Activated naive CD4-positive, alpha-beta T cell treated with anti-CD3 and anti-CD28 coated beads, Interleukin-2, amount 10 ng/mL, durations not matched to agents 7 days and 5 days (primary cell): ENCODE data around the gene CHAD.

Experiments used
- CTCF ChIA-PET: fragments of 350-600 bp; sonication (Branson Sonifier 250); formaldehyde crosslinking; loops from one replicate; lab custom pipeline; 2021; ENCODE audit warnings: antibody characterized with exemption; lab: Charles Lee
- DNase-seq: peaks from one replicate; pipeline ENCODE4 v3.0.0-alpha.2; 2020
- H3K27ac Mint-ChIP-seq: one replicate; pipeline ENCODE4 v1.8.0; 2021; ENCODE audit warnings: mild to moderate bottlenecking, moderate library complexity, mixed read lengths
- H3K27me3 Mint-ChIP-seq: one replicate; pipeline ENCODE4 v1.8.0; 2021; ENCODE audit warnings: mild to moderate bottlenecking, mixed read lengths
- H3K36me3 Mint-ChIP-seq: one replicate; pipeline ENCODE4 v1.8.0; 2021; ENCODE audit warnings: mixed read lengths
- H3K4me1 Mint-ChIP-seq: one replicate; pipeline ENCODE4 v1.8.0; 2021; ENCODE audit warnings: mixed read lengths
- H3K4me3 Mint-ChIP-seq: one replicate; pipeline ENCODE4 v1.8.0; 2021; ENCODE audit warnings: mild to moderate bottlenecking, moderate library complexity, mixed read lengths
- H3K9me3 Mint-ChIP-seq: one replicate; pipeline ENCODE4 v1.8.0; 2021; ENCODE audit warnings: mixed read lengths

Gene CHAD

GRCh38 chr17:50466371-50467113 lies 2.1 kb downstream of the CHAD start:
- CTCF ChIA-PET: interaction anchor here (0.5 kb wide), 1 partner anchor 9 kb away, joined by 3 read pairs; no protein-coding TSS in a partner anchor
- peak; percentile 6 for DNase-seq
- no peaks in the 10 kb centered on the region for H3K36me3 Mint-ChIP-seq
- peaks cover 66% of the 10 kb centered on the region for H3K27me3 Mint-ChIP-seq
- H3K27ac Mint-ChIP-seq: no peak overlapping the region
- H3K4me3 Mint-ChIP-seq: no peak overlapping the region
- peaks cover 8% of the 10 kb centered on the region for H3K4me1 Mint-ChIP-seq
- H3K9me3 Mint-ChIP-seq: no peaks in the 10 kb centered on the region

GRCh38 chr17:50465635-50466034 lies 3.0 kb downstream of the CHAD start:
- no peaks in the 10 kb centered on the region for H3K36me3 Mint-ChIP-seq
- no peak overlapping the region for H3K27ac Mint-ChIP-seq
- H3K9me3 Mint-ChIP-seq: no peaks in the 10 kb centered on the region
- no peak overlapping the region for H3K4me3 Mint-ChIP-seq
- peaks cover 57% of the 10 kb centered on the region for H3K27me3 Mint-ChIP-seq
- DNase-seq: peak; percentile 15
- peaks cover 8% of the 10 kb centered on the region for H3K4me1 Mint-ChIP-seq
- CTCF ChIA-PET: interaction anchor here (0.6 kb wide), 1 partner anchor 18 kb away, joined by 3 read pairs; no protein-coding TSS in a partner anchor

DNA sequence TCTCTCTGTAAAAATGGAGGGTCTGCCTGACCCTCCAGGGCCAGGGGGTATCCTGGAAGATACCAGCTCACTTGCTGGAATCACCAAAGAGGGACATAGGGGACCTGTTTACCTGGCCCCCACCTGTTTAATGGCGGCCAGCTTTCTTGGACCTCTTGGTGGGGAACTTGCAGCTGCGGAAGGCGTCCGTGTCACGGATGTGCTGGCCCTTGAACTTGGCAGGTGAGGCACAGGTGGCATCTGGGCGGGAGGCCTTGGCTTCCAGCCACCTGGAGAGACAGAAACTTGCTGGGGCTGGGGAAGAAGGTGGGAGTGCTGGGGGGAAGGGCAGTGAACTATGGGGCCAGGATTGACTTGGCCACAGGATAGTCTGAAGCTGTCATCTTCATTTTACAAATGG lies 3.5 kb downstream of the CHAD start:
- peaks cover 8% of the 10 kb centered on the region for H3K4me1 Mint-ChIP-seq
- H3K9me3 Mint-ChIP-seq: no peaks in the 10 kb centered on the region
- H3K4me3 Mint-ChIP-seq: no peak overlapping the region
- CTCF ChIA-PET: interaction anchor here (1.6 kb wide), 1 partner anchor 103 kb away, joined by 7 read pairs; no protein-coding TSS in a partner anchor
- H3K27ac Mint-ChIP-seq: no peak overlapping the region
- peak; percentile 12 for DNase-seq
- H3K36me3 Mint-ChIP-seq: no peaks in the 10 kb centered on the region
- peaks cover 52% of the 10 kb centered on the region for H3K27me3 Mint-ChIP-seq

- no peaks in the 10 kb centered on the region for H3K9me3 Mint-ChIP-seq
- peaks cover 48% of the 10 kb centered on the region for H3K27me3 Mint-ChIP-seq
- peak; percentile 8 for DNase-seq
- CTCF ChIA-PET: interaction anchor here (1.6 kb wide), 1 partner anchor 103 kb away, joined by 7 read pairs; no protein-coding TSS in a partner anchor
- H3K4me3 Mint-ChIP-seq: no peak overlapping the region
- H3K4me1 Mint-ChIP-seq: peaks cover 8% of the 10 kb centered on the region
- H3K27ac Mint-ChIP-seq: no peak overlapping the region
- no peaks in the 10 kb centered on the region for H3K36me3 Mint-ChIP-seq
Measured at GRCh38 chr17:50464736-50465135, 3.9 kb downstream of the CHAD start.

DNA sequence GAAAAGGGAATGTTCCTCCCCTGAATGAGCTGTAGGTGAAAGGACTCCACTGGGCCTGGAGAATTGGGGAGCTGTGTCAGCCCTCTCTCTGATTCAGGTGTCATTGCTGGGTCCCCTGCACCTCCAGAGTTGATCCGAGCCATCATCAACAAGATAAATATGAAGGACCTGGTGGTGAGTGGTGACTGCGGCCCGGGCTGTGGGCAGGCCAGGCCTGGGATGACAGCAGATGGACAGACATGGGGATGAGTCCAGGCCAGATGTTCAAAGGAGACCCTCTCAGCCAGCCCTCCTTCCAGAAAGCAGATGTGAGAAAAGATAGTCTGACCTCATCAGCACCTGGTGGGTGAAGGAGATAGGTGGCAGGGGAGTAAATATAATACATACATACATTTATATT lies 4.6 kb downstream of the CHAD start:
- Mint-ChIP-seq H3K27ac (no peak overlapping the region), H3K4me3 (no peak overlapping the region), H3K4me1 (peaks cover 8% of the 10 kb centered on the region), H3K27me3 (peaks cover 42% of the 10 kb centered on the region), H3K9me3 (no peaks in the 10 kb centered on the region), H3K36me3 (no peaks in the 10 kb centered on the region)
- CTCF ChIA-PET: interaction anchor here (1.6 kb wide), 1 partner anchor 102 kb away, joined by 7 read pairs; no protein-coding TSS in a partner anchor
- DNase-seq: peak; percentile 18

- CTCF ChIA-PET: no interaction called here
- Mint-ChIP-seq H3K36me3 (no peaks in the 10 kb centered on the region), H3K4me3 (no peak overlapping the region), H3K4me1 (peaks cover under 1% of the 10 kb centered on the region), H3K27me3 (peaks cover 26% of the 10 kb centered on the region), H3K27ac (no peak overlapping the region), H3K9me3 (no peaks in the 10 kb centered on the region)
- DNase-seq: peak; percentile 6
Measured at GRCh38 chr17:50462446-50462845, 6.2 kb downstream of the CHAD start.

DNA sequence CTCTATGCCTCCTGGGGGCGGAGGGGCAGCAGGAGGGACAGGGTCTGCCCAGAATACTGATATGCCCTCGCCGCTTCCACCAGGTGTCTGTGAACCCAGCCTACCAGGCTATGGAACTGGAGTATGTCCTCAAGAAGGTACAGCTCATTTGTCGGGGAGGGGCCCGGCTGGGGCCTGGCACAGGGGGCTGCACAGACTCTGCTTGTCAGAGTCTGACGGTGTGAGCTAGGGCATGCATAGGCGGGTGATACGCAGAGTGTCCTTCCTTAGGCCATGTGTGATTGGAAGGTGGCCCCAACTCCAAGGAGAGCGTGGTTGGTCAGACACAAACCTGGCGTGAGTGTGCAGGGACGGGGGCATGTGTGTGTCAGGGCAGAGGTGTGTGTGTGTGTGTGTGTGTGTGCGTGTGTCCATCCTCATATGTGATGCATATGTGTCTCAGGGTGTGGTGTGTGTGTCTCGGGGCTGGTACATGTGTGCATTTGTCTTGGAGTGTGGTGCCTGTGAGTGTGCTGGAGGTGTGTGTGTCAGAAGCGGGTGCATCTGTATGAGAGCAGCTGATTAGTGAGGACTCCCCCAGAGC lies 7.0 kb downstream of the CHAD start:
- no peaks in the 10 kb centered on the region for H3K9me3 Mint-ChIP-seq
- H3K4me3 Mint-ChIP-seq: no peak overlapping the region
- H3K27me3 Mint-ChIP-seq: peaks cover 18% of the 10 kb centered on the region
- DNase-seq: no peak
- H3K4me1 Mint-ChIP-seq: no peaks in the 10 kb centered on the region
- CTCF ChIA-PET: no interaction called here
- no peak overlapping the region for H3K27ac Mint-ChIP-seq
- H3K36me3 Mint-ChIP-seq: no peaks in the 10 kb centered on the region

DNA sequence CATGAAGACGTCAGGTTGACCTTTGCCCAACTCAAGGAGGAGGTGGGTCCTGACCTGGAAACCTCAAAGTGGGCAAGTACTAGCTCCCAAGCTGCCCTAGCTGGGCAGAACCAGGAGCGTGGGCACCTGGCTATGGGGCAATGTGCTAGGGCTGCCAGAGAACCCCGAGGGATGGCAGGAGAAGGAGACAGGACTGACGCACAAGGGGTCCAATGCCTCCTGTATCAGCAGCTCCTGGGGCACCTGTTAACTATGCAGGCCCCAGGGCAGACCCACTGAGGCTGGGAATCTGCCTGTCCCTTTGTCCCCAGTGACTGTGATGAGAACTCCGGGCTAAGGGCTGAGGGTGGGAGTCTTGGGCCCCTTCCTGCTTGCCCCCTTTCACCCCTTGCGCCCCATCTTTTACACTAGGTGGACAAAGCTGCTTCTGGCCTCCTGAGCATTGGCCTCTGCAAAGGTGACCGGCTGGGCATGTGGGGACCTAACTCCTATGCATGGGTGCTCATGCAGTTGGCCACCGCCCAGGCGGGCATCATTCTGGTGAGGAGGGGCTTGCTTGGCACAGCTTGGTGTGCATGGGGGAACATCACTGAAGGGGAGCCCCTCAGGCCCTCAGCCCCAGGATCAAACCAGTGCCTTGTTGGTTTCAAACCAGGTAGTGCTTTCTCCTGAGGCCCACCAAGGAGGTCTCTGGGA lies 7.7 kb downstream of the CHAD start:
- CTCF ChIA-PET: no interaction called here

GRCh38 chr17:50459756-50460155 lies 8.9 kb downstream of the CHAD start:
- H3K27ac Mint-ChIP-seq: no peak overlapping the region
- CTCF ChIA-PET: no interaction called here

More for the DNA sequence above, 7.7 kb downstream of the CHAD start:
- no peak overlapping the region for H3K27ac Mint-ChIP-seq
- H3K4me3 Mint-ChIP-seq: no peak overlapping the region
- H3K27me3 Mint-ChIP-seq: peaks cover 13% of the 10 kb centered on the region
- no peaks in the 10 kb centered on the region for H3K36me3 Mint-ChIP-seq
- DNase-seq: peak; percentile 8
- H3K9me3 Mint-ChIP-seq: no peaks in the 10 kb centered on the region
- no peaks in the 10 kb centered on the region for H3K4me1 Mint-ChIP-seq

DNA sequence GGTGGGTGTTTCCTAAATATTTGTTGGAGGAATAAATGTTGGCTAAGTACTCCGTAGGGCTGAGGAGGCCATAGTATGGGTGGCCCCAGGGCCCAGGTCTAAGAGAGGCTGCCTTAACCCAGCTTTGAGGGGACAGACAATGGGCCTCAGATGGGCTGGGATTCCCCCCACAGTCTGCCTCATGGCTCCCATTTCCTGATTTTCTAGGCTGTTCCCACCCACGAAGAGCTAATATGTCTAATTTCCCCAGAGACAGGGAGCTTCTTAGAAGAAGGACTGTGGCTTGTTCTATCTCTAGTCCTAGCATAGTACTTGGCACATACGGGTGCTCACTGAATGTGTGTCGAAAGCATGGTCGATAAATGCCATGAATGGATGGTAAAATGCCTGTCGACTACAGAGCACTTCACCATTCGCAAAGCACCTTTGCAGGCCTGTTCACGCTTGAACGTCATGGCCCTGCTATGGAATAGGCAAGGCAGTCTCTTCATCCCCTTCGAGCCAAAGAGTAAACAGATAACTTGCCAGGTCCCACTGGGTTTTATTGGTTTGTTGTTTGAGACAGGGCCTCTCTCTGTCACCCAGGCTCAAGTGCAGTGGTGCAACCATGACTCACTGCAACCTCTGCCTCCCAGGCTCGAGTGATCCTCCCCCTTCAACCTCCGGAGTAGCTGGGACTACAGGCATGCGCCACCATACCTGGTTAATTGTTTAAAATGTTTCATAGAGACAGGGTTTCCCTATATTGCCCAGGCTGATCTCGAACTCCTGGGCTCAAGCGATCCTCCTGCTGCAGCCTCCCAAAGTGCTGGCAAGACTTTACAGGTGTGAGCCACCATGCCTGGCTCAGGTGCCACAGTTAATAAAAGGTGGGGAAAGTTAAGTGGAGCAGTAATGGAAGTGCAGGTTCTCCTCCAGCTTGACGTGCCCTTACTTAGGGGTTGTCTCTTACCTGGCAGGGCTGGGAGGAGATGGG lies 9.7 kb downstream of the CHAD start:
- Mint-ChIP-seq H3K9me3 (no peaks in the 10 kb centered on the region), H3K4me1 (no peaks in the 10 kb centered on the region), H3K27ac (no peak overlapping the region), H3K4me3 (no peak overlapping the region), H3K27me3 (no peaks in the 10 kb centered on the region), H3K36me3 (no peaks in the 10 kb centered on the region)
- CTCF ChIA-PET: no interaction called here
- peak; percentile 14 for DNase-seq

More at GRCh38 chr17:50459756-50460155, 8.9 kb downstream of the CHAD start:
- Mint-ChIP-seq H3K36me3 (no peaks in the 10 kb centered on the region), H3K4me1 (no peaks in the 10 kb centered on the region), H3K4me3 (no peak overlapping the region), H3K27me3 (peaks cover 3% of the 10 kb centered on the region), H3K9me3 (no peaks in the 10 kb centered on the region)
- DNase-seq: peak; percentile 8

DNA sequence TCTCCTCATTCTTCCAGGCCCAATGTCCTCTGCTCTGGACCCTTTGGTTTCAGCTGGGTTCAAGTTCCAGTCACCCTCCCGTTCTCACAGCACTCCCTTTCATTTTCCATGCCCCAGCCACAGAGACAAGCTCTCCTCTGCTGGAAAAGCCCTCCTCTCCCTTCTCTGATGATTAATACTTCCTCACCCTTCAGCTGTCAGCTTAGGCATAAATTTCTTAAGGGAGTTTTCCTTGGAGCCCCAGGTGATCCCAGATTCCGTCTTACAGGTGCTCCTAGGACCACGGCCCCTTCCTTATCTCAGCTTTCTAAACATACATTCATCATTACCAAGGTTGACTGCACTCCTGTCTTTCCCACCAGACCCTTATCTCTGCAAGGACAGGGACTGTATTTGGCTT lies 10.4 kb downstream of the CHAD start:
- Mint-ChIP-seq H3K36me3 (no peaks in the 10 kb centered on the region), H3K9me3 (no peaks in the 10 kb centered on the region), H3K4me1 (no peaks in the 10 kb centered on the region), H3K27me3 (no peaks in the 10 kb centered on the region), H3K27ac (no peak overlapping the region), H3K4me3 (no peak overlapping the region)
- no peak for DNase-seq
- CTCF ChIA-PET: no interaction called here

- CTCF ChIA-PET: interaction anchor here (1.1 kb wide), 2 partner anchors 9 to 23 kb away, joined by 3 to 4 read pairs; no protein-coding TSS in a partner anchor
- Mint-ChIP-seq H3K27me3 (no peaks in the 10 kb centered on the region), H3K4me3 (no peak overlapping the region), H3K9me3 (no peaks in the 10 kb centered on the region), H3K36me3 (no peaks in the 10 kb centered on the region), H3K4me1 (no peaks in the 10 kb centered on the region), H3K27ac (no peak overlapping the region)
- DNase-seq: no peak
Measured at GRCh38 chr17:50457621-50458020, 11.1 kb downstream of the CHAD start.

DNA sequence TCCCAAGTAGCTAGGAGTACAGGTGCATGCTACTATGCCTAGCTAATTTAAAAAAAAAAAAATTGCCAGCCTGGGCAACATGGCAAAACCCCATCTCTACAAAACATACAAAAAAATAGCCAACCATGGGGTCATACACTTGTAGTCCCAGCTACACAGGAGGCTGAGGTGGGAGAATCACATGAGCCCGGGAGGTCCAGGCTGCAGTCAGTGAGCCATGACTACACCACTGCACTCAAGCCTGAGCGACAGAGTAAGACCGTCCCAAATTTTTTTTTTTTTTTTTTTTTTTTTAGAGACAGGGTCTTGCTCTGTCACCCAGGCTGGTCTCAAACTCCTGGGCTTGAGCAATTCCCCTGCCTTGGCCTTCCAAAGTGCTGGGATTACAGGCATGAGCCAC lies 14.8 kb downstream of the CHAD start:
- no peak overlapping the region for H3K27ac Mint-ChIP-seq
- no peak for DNase-seq
- CTCF ChIA-PET: no interaction called here
- H3K4me1 Mint-ChIP-seq: peaks cover 4% of the 10 kb centered on the region
- H3K9me3 Mint-ChIP-seq: no peaks in the 10 kb centered on the region
- no peaks in the 10 kb centered on the region for H3K27me3 Mint-ChIP-seq
- no peaks in the 10 kb centered on the region for H3K36me3 Mint-ChIP-seq
- no peak overlapping the region for H3K4me3 Mint-ChIP-seq
